Brain microvascular endothelial cell (primary cell): ENCODE results near the gene KIAA0825.
A peak's percentile ranks its signal among the peaks of the same experiment; 100 is the strongest.

ENCODE experiments used
- DNase-seq: peaks from one replicate; pipeline ENCODE4 v3.0.0-alpha.2; 2020
- H3K27ac ChIP-seq: fragments of 250-450 bp; sonication (Bioruptor Pico); 2 replicates; pipeline ENCODE4 v1.5.1; 2020; ENCODE audit warnings: mild to moderate bottlenecking, moderate library complexity
- H3K27me3 ChIP-seq: fragments of 250-450 bp; sonication (Bioruptor Pico); replicated peaks from 2 replicates; pipeline ENCODE4 v1.5.1; 2020; ENCODE audit warnings: mild to moderate bottlenecking
- H3K36me3 ChIP-seq: fragments of 250-450 bp; sonication (Bioruptor Pico); replicated peaks from 2 replicates; pipeline ENCODE4 v1.5.1; 2020; ENCODE audit warnings: mild to moderate bottlenecking
- H3K4me3 ChIP-seq: 2 replicates; pipeline ENCODE4 v1.5.1; 2011; ENCODE audit warnings: low read depth, mild to moderate bottlenecking, control low read depth, low read length, moderate library complexity
- CTCF ChIP-seq: IDR thresholded peaks from 2 replicates; pipeline ENCODE4 v1.5.1; 2011; ENCODE audit warnings: low read depth, mild to moderate bottlenecking, moderate library complexity, low read length, control low read depth, inconsistent platforms; ENCODE audit errors: missing control alignments
- in situ Hi-C: cut with HindIII; loops from 2 replicates; pipeline ENCODE4 v1.10.0; 2017; ENCODE audit warnings: low sequenced_read_pairs, low pct_ligation_motif_present

The KIAA0825 gene

GRCh38 chr5:94113087-94113486 lies 505.3 kb downstream of the KIAA0825 start:
- TF ChIP-seq CTCF = no peak
- no peaks in the 10 kb centered on the region for H3K36me3 ChIP-seq
- no peak for DNase-seq
- no peak overlapping the region for H3K4me3 ChIP-seq
- H3K27me3 ChIP-seq = no peaks in the 10 kb centered on the region
- no peak overlapping the region for H3K27ac ChIP-seq
- in situ Hi-C loops = no loop called here

GRCh38 chr5:94111209-94112004 lies 507.0 kb downstream of the KIAA0825 start:
- in situ Hi-C loops = no loop called here

GRCh38 chr5:94103514-94104245 lies 514.7 kb downstream of the KIAA0825 start:
- TF ChIP-seq CTCF = no peak

More at GRCh38 chr5:94111209-94112004, 507.0 kb downstream of the KIAA0825 start:
- Histone ChIP-seq H3K4me3 (peak overlapping the region; percentile 89), H3K27ac (peak overlapping the region; percentile 73), H3K27me3 (no peaks in the 10 kb centered on the region), H3K36me3 (no peaks in the 10 kb centered on the region)
- DNase-seq = peak; percentile 97
- peak; percentile 38 for TF ChIP-seq CTCF

More at GRCh38 chr5:94103514-94104245, 514.7 kb downstream of the KIAA0825 start:
- no peaks in the 10 kb centered on the region for H3K27me3 ChIP-seq
- in situ Hi-C loops = no loop called here
- no peak for DNase-seq
- H3K4me3 ChIP-seq = no peak overlapping the region
- no peaks in the 10 kb centered on the region for H3K36me3 ChIP-seq
- H3K27ac ChIP-seq = no peak overlapping the region
